GM18498 (cell line): Measurements from ENCODE around the gene MYO1F.
"Not testable (repeated sequence)": the region's sequence is repeated elsewhere in the genome, so short reads cannot be mapped to it uniquely, and the experiment has no call there.

Experiments
- ATAC-seq: cut with Tn5 transposase; IDR thresholded peaks from one replicate; pipeline ENCODE4 v1.9.1; 2021; ENCODE audit warnings: mild to moderate bottlenecking, moderate library complexity; ENCODE audit not compliant: unreplicated experiment

The MYO1F gene

GRCh38 chr19:8567522-8568172 lies 9.6 kb downstream of the MYO1F start:
- no peak for ATAC-seq

GRCh38 chr19:8566855-8567254 lies 10.4 kb downstream of the MYO1F start:
- ATAC-seq, result no peak

GRCh38 chr19:8564866-8565265 lies 12.4 kb downstream of the MYO1F start:
- not testable (repeated sequence) for ATAC-seq

GRCh38 chr19:8561075-8561764 lies 16.0 kb downstream of the MYO1F start:
- no peak for ATAC-seq

- ATAC-seq, result no peak
Measured at GRCh38 chr19:8558325-8558724, 18.9 kb downstream of the MYO1F start.

GRCh38 chr19:8557642-8558238 lies 19.5 kb downstream of the MYO1F start:
- ATAC-seq, result no peak

GRCh38 chr19:8553729-8554128 lies 23.5 kb downstream of the MYO1F start:
- not testable (repeated sequence) for ATAC-seq

GRCh38 chr19:8552810-8553209 lies 24.4 kb downstream of the MYO1F start:
- no peak for ATAC-seq

GRCh38 chr19:8550070-8550469 lies 27.2 kb downstream of the MYO1F start:
- ATAC-seq, result no peak

- ATAC-seq, result no peak
Measured at GRCh38 chr19:8545743-8546142, 31.5 kb downstream of the MYO1F start.

- ATAC-seq, result no peak
Measured at GRCh38 chr19:8544168-8544567, 33.1 kb downstream of the MYO1F start.

- no peak for ATAC-seq
Measured at GRCh38 chr19:8539621-8540149, 37.6 kb downstream of the MYO1F start.

GRCh38 chr19:8537099-8537498 lies 40.1 kb downstream of the MYO1F start:
- no peak for ATAC-seq

GRCh38 chr19:8536282-8536681 lies 41.0 kb downstream of the MYO1F start:
- ATAC-seq, result no peak

- ATAC-seq, result no peak
Measured at GRCh38 chr19:8532225-8532624, 45.0 kb downstream of the MYO1F start.

- no peak for ATAC-seq
Measured at GRCh38 chr19:8531470-8531869, 45.8 kb downstream of the MYO1F start.

- no peak for ATAC-seq
Measured at GRCh38 chr19:8530061-8530679, 47.1 kb downstream of the MYO1F start.

GRCh38 chr19:8529369-8530006 lies 47.8 kb downstream of the MYO1F start:
- ATAC-seq, result no peak

- no peak for ATAC-seq
Measured at GRCh38 chr19:8528500-8528899, 48.7 kb downstream of the MYO1F start.

- no peak for ATAC-seq
Measured at GRCh38 chr19:8526345-8527091, 50.7 kb downstream of the MYO1F start.

GRCh38 chr19:8525401-8525684 lies 51.9 kb downstream of the MYO1F start:
- no peak for ATAC-seq
